GM12878 (cell line): Measurements from ENCODE around the gene CRYL1. TPM values are rescaled to one million over a fixed set of nuclear protein-coding genes. Genes with fewer than 3 reads are reported as not detected.

ENCODE experiments used
- ATAC-seq: fragments of 200-7000 bp; cut with Tn5 transposase; 3 replicates; pipeline ENCODE4 v1.9.1; 2020; ENCODE audit warnings: mild to moderate bottlenecking, moderate library complexity
- BruUV-seq: library from RNA; stranded (reverse); fragments of 400-500 nt; replicated peaks from 2 replicates; lab custom pipeline; 2021; lab: Mats Ljungman, UMichigan
- CTCF ChIA-PET: fragments of 300-600 bp; sonication (Branson Sonifier 250); formaldehyde crosslinking; extraction: SDS; loops from one replicate; lab custom pipeline; 2021; ENCODE audit warnings: inconsistent platforms; lab: Yijun Ruan, JAX
- POLR2A ChIA-PET: fragments of 350-600 bp; formaldehyde crosslinking; extraction: SDS; loops from one replicate; lab custom pipeline; 2021; ENCODE audit warnings: inconsistent platforms; lab: Charles Lee
- RAD21 ChIA-PET: fragments of 300-600 bp; sonication (Branson Sonifier 250); formaldehyde crosslinking; loops from one replicate; lab custom pipeline; 2023; ENCODE audit warnings: antibody characterized with exemption; ENCODE audit not compliant: unreplicated experiment; lab: Charles Lee
- SMC1A ChIA-PET: fragments of 300-600 bp; sonication (Branson Sonifier 250); formaldehyde crosslinking; loops from one replicate; lab custom pipeline; 2023; ENCODE audit not compliant: unreplicated experiment, uncharacterized antibody; lab: Charles Lee
- DNase-seq: peaks from one replicate; pipeline ENCODE4 v3.0.0-alpha.2; 2011; ENCODE audit warnings: low read depth, low spot score
- FAIRE-seq: peaks from 3 replicates; lab custom pipeline; 2011; peaks lifted over from hg19 to GRCh38; lab: Jason Lieb, UNC
- H2AFZ ChIP-seq: 2 replicates; pipeline ENCODE4 v1.6.0; 2011; ENCODE audit warnings: low read depth, low read length, control low read depth; ENCODE audit not compliant: control insufficient read depth
- H3K27ac ChIP-seq: 2 replicates; pipeline ENCODE4 v1.5.1; 2011; ENCODE audit warnings: control low read depth; ENCODE audit not compliant: control insufficient read depth, insufficient read depth
- H3K27me3 ChIP-seq, 2 experiments: replicated peaks in 1 of 2; 2 replicates each; pipeline versions ENCODE4 v1.6.0 to v1.6.1; 2011; ENCODE audit warnings: low read length in 1 of 2; ENCODE audit not compliant: control insufficient read depth in 2 of 2, insufficient read depth in 2 of 2
- H3K36me3 ChIP-seq, 2 experiments: 2 replicates each; pipeline ENCODE4 v1.5.1; 2011; ENCODE audit warnings: low read length in 1 of 2; ENCODE audit not compliant: control insufficient read depth in 2 of 2, insufficient read depth in 2 of 2
- H3K4me1 ChIP-seq: 2 replicates; pipeline ENCODE4 v1.6.1; 2011; ENCODE audit warnings: mild to moderate bottlenecking, low read length, moderate library complexity, mixed read lengths; ENCODE audit not compliant: control insufficient read depth, insufficient read depth
- H3K4me2 ChIP-seq: 2 replicates; pipeline ENCODE4 v1.6.0; 2011; ENCODE audit warnings: control low read depth; ENCODE audit not compliant: control insufficient read depth, insufficient read depth
- H3K4me3 ChIP-seq: fragments of 200-600 bp; sonication (generic); 2 replicates; pipeline ENCODE4 v1.5.1; 2016
- H3K79me2 ChIP-seq: 2 replicates; pipeline ENCODE4 v1.6.0; 2011; ENCODE audit warnings: low read length; ENCODE audit not compliant: control insufficient read depth, insufficient read depth
- H3K9ac ChIP-seq: 2 replicates; pipeline ENCODE4 v1.8.0; 2011; ENCODE audit warnings: low read length, control low read depth, mixed read lengths; ENCODE audit not compliant: control insufficient read depth, insufficient read depth
- H3K9me3 ChIP-seq: replicated peaks from 3 replicates; pipeline ENCODE4 v1.5.1; 2011; ENCODE audit warnings: mild to moderate bottlenecking, low read length; ENCODE audit not compliant: control insufficient read depth, insufficient read depth
- H4K20me1 ChIP-seq: 2 replicates; pipeline ENCODE4 v1.6.0; 2011; ENCODE audit not compliant: control insufficient read depth, insufficient read depth
- BCL11A ChIP-seq: IDR thresholded peaks from 2 replicates; pipeline ENCODE4 v1.6.1; 2011; ENCODE audit warnings: low read depth, low read length
- EZH2 ChIP-seq: IDR thresholded peaks from 2 replicates; pipeline ENCODE4 v1.6.1; 2012; ENCODE audit warnings: low read depth, mild to moderate bottlenecking, control low read depth, inconsistent platforms, low read length, borderline replicate concordance; ENCODE audit not compliant: control insufficient read depth
- WGBS: methylation state at CpG from one replicate; pipeline ENCODE4 v1.1.6; 2016; ENCODE audit warnings: low lambda C conversion rate; ENCODE audit not compliant: insufficient replicate concordance, insufficient coverage; ENCODE audit errors: missing lambda C conversion rate; 5-methylcytosine and 5-hydroxymethylcytosine counted together
- in situ Hi-C: fragments of 300-500 bp; cut with MboI; formaldehyde crosslinking; loops from 9 replicates; pipeline ENCODE4 v1.14.3; 2018; ENCODE audit warnings: mixed read lengths
- intact Hi-C: fragments of 100-400 bp; cut with micrococcal nuclease; formaldehyde crosslinking; loops from one replicate; pipeline ENCODE4 v1.14.2; 2022; ENCODE audit not compliant: unreplicated experiment
- polyA plus RNA-seq, 11 experiments: library from polyadenylated mRNA; depleted of rRNA in 4 of 11; unstranded in 6 of 11; stranded (reverse) in 5 of 11; fragments of >200 nt; fragmentation: Nextera tagmentation in 4 of 11; fragmentation: Illumina TruSeq in 1 of 11; extraction: Ambion mirVana in 4 of 11; extraction: Trizol in 1 of 11; gene quantifications; 1 replicate in 1 of 11; 2 replicates in 10 of 11; pipeline versions ENCODE4 v1.2.1 to v1.2.3, GENCODE V29; 2011 to 2016; ENCODE audit warnings: inconsistent platforms in 2 of 11, missing spikeins in 2 of 11, low read depth in 1 of 11
- total RNA-seq, 4 experiments: library from RNA; depleted of rRNA in 3 of 4; stranded (reverse); fragments of >200 nt in 3 of 4; fragmentation: Illumina TruSeq in 1 of 4; extraction: Trizol in 1 of 4; gene quantifications; 2 replicates each; pipeline versions ENCODE4 v1.2.1 to v1.2.3, GENCODE V29; 2013 to 2021
- TF ChIP-seq, protein P1 (sequence below): fragments of 450-650 bp; IDR thresholded peaks from 2 replicates; pipeline ENCODE4 v1.6.1; 2017; ENCODE audit warnings: mild to moderate bottlenecking, moderate library complexity

CRYL1 gene
- total and polyA plus RNA-seq, 10 of the 15 experiments (the other 5 are each of a cell fraction or from before 2014, with no cell fraction given) = 5.5 to 36.7 (median 12.2) TPM

DNA sequence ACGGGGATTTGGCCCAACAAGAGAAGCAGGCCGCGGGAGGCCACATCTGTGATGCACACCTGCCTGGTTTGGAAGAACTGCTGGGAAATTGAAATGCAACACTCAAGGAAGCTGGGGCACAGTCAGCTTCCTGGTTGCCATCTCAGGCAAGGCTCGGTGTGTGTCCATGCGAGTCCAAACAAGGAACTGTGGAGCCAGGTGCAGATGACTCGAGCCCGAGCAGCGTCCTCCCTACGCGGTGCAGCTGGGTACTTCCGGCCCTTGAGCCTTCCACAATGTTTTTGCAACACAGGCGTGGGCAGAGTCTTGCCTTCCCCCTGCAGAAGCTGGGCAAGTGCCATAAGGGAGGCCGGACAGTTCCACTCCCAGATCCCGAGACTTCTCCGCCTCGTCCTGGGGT is 94.6 kb downstream of the CRYL1 start:
- H3K4me2 ChIP-seq = no peak overlapping the region
- ChIA-PET RAD21 (no interaction called here), SMC1A (no interaction called here), POLR2A (no interaction called here), CTCF (no interaction called here)
- ATAC-seq (no peak), FAIRE-seq (no peak), DNase-seq (no peak)
- H3K4me3 ChIP-seq = no peak overlapping the region
- H3K9ac ChIP-seq = no peak overlapping the region
- no peaks in the 10 kb centered on the region; the same call in 2 of the 3 replicates for H3K9me3 ChIP-seq
- H3K4me1 ChIP-seq = peaks cover 7% of the 10 kb centered on the region; the same call in 1 of the 2 replicates
- no peaks in the 10 kb centered on the region for H3K27me3 ChIP-seq
- no TSS peak for BruUV-seq
- in situ Hi-C loops (no loop called here), intact Hi-C loops (no loop called here)
- H4K20me1 ChIP-seq = no peaks in the 10 kb centered on the region
- TF ChIP-seq BCL11A = no peak
- TF ChIP-seq, protein P1, sequence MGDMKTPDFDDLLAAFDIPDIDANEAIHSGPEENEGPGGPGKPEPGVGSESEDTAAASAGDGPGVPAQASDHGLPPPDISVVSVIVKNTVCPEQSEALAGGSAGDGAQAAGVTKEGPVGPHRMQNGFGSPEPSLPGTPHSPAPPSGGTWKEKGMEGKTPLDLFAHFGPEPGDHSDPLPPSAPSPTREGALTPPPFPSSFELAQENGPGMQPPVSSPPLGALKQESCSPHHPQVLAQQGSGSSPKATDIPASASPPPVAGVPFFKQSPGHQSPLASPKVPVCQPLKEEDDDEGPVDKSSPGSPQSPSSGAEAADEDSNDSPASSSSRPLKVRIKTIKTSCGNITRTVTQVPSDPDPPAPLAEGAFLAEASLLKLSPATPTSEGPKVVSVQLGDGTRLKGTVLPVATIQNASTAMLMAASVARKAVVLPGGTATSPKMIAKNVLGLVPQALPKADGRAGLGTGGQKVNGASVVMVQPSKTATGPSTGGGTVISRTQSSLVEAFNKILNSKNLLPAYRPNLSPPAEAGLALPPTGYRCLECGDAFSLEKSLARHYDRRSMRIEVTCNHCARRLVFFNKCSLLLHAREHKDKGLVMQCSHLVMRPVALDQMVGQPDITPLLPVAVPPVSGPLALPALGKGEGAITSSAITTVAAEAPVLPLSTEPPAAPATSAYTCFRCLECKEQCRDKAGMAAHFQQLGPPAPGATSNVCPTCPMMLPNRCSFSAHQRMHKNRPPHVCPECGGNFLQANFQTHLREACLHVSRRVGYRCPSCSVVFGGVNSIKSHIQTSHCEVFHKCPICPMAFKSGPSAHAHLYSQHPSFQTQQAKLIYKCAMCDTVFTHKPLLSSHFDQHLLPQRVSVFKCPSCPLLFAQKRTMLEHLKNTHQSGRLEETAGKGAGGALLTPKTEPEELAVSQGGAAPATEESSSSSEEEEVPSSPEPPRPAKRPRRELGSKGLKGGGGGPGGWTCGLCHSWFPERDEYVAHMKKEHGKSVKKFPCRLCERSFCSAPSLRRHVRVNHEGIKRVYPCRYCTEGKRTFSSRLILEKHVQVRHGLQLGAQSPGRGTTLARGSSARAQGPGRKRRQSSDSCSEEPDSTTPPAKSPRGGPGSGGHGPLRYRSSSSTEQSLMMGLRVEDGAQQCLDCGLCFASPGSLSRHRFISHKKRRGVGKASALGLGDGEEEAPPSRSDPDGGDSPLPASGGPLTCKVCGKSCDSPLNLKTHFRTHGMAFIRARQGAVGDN = no peak
- no peak overlapping the region for H2AFZ ChIP-seq
- H3K27ac ChIP-seq = no peak overlapping the region
- 85% methylated on average over 16 of the region's 16 CpGs for WGBS
- no peaks in the 10 kb centered on the region for H3K36me3 ChIP-seq
- no peaks in the 10 kb centered on the region for H3K79me2 ChIP-seq

DNA sequence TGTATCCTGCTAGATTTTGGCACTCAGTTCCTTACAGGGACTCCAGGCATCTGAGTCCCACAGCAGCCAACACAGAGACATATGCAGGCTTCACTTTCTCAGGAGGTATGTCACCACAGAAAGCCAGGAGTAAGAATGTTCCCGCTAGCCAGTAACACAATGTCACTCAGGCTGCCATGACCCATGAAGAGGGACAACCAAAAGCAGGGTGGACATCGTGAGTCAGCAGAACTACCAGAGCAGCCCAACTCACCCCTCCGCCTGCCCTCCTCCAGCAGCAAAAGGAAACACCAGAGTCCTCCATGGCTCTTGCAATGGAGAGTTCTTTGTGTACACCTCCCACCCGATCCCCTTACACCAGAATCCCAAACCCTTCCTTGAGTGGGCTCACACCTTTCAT is 95.4 kb downstream of the CRYL1 start:
- ChIA-PET RAD21 (no interaction called here), POLR2A (no interaction called here), CTCF (no interaction called here)
- no peaks in the 10 kb centered on the region for H3K27me3 ChIP-seq
- H3K4me3 ChIP-seq = no peak overlapping the region
- no peak overlapping the region for H3K4me2 ChIP-seq
- no peaks in the 10 kb centered on the region for H3K79me2 ChIP-seq
- in situ Hi-C loops = no loop called here
- H3K9ac ChIP-seq = no peak overlapping the region
- H3K27ac ChIP-seq = no peak overlapping the region
- no peaks in the 10 kb centered on the region for H3K36me3 ChIP-seq
- no peak for DNase-seq
- ATAC-seq = no peak
- no TSS peak for BruUV-seq
- no peak for FAIRE-seq
- peaks cover 13% of the 10 kb centered on the region for H3K4me1 ChIP-seq
- H2AFZ ChIP-seq = no peak overlapping the region
- intact Hi-C loops = no loop called here
- no peak for TF ChIP-seq EZH2
- TF ChIP-seq, all 136 proteins: peak for 0
- Histone ChIP-seq H3K9me3 (no peaks in the 10 kb centered on the region; the same call in 2 of the 3 replicates), H4K20me1 (no peaks in the 10 kb centered on the region)
- SMC1A ChIA-PET = no interaction called here
- 75% methylated on average over 4 of the region's 4 CpGs for WGBS
